ENCODE results near the gene GABRG3.

The GABRG3 gene

DNA sequence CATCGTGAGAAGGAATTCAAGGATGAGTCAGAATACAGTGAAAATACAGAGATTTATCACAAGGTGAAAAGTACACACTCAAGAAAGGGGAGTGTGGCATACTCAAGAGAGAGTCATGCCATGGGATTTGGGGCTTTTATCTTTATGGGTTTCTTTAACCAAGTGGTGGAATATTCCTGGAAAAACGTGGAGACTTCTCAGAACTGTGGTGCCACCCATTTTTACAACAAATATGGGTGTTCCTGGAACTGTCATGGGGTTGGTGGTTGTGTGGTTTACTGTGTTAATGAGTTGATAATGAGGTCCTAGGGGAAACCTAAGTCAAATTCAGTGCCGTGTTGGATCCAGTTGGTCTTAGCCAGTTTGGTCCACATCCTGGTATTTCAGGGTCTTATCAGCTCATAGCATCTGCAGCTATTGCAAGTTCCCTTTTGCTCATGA lies 497.2 kb downstream of the GABRG3 start:
- DNase-seq (ENCODE audit: low read depth) = no peak

DNA sequence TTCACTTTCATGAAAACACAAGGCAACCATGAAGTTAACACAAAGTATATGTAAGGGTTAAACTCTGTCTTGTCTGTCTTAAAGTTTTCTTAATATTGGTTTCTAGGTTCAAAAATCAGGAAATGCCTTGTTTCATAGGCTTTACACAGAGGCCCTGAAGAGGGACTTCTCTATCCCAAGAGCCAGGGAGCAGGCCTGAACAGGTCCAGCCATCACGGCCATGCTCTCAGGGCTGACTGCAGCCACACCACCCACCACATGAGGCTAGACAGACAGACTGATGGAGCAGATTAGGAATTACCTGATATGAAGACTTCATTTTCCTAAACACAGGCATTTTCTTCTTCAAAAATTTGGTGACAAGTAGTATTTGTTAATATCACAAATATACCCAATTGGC lies 502.9 kb downstream of the GABRG3 start:
- no peak for DNase-seq (ENCODE audit: low read depth)

DNA sequence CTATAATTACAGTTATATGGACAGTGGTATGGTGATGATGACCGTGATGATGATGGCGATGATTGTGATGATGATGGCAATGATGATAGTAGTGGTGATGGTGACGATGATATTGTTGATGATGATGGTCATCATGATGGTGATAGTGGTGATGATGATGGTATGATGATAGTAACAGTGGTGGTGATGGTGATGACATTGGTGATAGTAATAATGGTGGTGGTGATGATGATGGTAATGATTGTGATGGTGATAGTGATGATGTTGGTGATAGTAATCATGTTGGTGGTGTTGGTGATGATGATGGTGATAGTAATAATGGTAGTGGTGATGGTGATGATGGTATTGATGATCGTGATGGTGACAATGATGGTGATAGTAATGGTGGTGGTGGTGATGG lies 504.4 kb downstream of the GABRG3 start:
- DNase-seq (ENCODE audit: low read depth) = no peak

DNA sequence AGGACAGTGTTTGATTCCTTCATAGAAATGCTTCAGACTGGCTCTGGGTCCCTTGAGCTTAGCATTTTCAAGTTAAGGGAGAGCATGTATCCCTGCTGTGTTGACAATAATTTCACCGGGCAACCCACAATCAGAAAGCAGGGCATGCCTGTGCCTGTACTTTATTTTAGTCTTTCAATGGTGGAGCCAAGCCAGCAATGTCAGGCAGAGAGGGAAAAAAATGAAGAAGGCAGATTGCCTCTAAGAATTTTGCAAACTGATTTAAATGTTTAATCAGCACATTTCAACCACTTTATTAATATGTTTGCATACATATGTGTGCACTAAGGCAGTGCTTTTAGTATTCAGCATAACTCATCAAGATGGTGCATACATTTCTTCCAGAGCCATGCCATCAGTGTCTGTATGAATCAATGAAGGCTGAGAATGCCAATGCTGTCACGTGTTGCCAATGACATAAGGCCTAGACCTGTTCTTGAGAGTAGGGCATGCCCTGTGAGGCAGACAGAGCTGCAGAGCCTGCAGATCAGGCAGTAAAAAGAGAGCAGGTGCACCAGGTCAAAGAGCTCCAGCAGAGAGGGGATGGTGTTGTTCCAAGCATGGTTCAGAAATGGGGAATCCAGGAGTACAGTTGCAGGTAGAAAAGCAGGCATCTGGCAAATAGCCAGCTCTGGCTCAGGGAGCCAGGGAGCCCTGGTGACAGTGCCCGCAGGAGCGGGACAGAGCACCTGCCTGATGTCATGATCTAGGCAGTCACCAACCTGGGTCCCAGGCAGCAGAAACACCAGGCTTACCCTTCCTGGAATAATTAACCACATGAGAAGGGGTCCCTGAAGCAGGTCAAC lies 508.5 kb downstream of the GABRG3 start:
- no peak for DNase-seq (ENCODE audit: low read depth)

DNA sequence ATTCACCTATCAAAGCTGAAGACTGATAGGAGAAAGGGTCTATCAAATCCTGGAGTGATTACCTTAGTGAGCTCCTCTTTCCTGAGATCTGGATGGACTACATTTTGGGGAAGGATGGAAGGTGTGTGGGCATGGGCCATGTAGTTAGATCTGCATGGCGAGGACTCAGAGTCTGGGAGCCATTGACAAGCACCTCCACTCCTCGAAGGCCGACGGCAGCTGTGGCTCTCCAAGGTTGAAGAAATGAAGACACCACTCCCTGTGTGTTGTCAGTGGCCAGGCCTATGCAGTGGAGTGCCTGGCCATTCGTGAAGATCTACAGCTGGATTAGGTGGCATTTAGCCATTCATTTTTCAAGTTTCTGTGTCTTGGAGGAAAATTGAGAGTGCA lies 509.2 kb downstream of the GABRG3 start:
- DNase-seq (ENCODE audit: low read depth) = no peak

DNA sequence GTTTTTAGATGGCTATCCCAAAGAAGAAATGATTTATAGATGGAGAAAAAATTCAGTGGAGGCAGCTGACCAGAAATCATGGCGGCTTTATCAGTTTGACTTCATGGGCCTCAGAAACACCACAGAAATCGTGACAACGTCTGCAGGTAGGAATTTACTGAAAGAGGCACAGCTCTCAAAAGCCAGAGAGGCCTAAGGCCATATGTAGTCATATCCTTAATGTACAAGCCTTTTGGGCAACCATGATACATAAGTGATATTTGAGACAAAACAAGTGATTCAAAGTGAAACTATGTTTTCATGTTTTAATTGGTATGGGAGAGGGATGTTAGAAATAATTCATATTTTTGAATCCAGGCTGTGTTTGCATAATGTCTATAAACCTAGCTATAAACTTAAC lies 509.7 kb downstream of the GABRG3 start:
- DNase-seq (ENCODE audit: low read depth) = no peak

DNA sequence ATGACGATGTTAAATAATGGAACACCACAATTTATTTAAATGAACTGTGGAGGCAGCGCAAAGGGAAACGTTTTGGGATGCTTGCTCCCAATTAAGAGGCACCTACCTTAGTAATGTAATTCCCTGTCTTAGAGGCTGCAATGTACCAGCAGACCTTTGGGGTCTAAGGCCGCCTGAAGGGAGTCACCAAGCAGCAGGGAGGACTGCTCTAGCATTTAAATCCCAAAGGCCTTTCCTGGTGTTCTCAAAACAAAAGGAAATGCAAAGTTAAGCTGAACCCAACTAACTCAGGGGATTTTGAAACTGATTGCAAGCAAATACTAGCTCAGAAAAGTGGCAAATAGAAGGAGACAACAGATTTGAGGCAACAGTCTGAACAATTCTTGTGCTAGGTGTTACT lies 510.8 kb downstream of the GABRG3 start:
- no peak for DNase-seq (ENCODE audit: low read depth)

DNA sequence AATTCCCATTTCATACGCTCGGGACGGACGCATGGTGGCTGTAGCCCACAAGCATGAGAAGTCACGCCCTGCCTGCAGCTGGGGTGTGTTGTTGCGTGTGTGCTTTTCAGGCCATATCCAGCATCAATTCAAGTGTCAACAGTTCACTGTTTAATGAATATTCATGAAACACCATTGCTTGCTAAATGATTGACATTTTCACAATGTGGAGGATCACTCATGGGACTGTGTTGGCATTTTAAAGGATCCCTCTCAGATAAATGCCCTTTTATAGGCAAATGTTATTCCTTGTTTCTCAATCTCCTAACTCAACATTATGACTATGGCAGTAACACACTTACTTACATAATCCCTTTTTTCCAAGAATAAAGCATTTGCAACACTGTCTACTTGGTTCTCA lies 511.3 kb downstream of the GABRG3 start:
- DNase-seq (ENCODE audit: low read depth) = no peak

DNA sequence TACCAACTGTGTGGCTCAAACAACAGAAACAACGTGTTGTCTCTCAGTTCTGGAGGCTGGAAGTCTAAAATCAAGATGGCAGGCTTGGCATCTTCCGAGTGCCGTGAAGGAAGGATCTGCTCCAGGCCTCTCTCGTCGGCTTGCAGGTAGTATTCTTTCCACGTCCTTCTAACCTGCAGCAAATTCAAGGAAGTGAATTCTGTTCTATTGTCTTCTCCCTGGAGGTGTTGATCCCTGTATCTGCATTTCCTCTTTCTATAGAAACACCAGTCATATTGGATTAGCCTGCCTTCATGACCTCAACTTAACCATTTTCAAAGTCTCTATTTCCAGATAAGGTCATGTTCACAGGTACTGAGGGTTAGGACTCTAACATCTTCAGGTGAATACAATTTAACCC lies 512.1 kb downstream of the GABRG3 start:
- no peak for DNase-seq (ENCODE audit: low read depth)

DNA sequence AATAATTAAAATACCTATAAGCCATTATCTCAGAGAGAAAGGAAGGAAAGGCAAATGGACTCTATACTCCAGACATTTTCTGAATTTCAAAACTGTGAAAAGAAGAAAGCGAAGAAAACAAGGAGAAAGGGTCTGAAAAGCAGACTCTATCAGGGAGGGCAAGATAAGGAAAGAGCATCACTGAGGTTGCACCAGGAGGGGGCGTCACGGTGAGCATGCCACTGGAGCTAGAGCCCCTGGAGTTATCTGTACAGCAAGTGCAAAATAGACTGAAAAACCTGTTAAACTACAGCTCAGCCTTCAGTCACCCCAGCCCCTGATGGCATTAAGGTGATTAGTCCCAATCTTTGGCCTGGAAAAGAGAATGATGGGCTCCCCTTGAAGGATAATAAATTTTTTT lies 514.3 kb downstream of the GABRG3 start:
- no peak for DNase-seq (ENCODE audit: low read depth)

DNA sequence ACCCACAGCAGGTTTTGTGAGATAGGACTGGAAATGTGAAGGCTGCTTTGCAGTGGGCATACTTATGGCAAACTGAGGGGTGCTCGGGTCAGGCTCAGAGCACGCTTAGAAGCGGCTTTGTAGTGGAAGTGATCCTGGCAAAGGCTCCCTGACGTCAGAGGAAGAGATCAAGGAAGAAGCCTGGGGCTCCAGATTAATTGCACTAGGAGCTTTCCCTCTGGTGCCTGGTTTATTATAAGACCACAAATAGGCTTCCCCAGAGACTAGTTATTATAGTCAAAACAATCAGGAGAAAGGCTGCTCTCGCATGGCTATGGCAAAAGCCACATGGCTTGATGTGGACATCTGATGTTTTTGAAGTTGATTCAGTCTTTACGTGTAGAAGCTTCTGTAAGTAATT lies 515.1 kb downstream of the GABRG3 start:
- DNase-seq (ENCODE audit: low read depth) = no peak

DNA sequence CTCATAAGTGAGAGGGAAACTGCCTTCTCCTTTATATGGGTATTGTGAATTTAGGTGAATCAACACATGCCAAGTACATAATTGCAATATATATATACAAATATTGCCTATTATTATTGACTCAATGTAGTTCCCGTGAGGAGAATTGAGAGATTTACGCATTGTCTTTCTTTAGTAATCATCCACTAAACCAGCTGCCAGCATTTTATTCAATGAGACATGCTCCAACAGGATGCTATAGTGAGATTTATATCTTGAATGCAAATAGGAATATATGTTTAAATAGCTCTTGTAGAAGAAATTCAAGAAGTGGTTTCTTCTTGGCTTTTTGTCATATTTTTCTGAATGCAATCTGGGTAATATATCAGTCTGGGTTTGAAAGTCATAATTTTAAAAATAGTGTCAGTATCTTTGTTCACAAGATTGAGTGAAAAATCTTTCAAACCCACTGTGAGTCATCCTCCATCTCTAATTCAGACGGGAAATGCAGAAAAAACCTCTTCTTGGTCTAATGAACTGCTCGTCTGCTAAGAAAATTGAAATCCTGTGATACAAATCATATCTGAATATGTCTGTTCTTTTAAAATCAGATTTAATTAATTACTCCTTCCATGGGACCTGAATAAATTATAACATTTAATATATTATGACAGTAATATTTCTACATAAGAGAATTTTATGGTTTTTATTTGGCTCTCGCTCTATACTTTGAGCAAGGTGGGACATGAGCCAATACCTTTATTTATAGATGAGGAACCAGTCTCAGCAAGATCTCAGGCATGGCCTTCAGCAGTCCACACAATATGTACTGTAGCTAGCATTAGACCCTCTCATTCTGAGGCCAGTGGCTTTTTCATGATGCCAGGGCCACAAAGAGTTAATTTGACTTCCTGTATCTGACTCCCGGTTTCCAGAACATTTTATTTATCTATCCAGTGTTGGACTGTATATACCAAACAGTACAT lies 516.0 kb downstream of the GABRG3 start:
- no peak for DNase-seq (ENCODE audit: low read depth)

DNA sequence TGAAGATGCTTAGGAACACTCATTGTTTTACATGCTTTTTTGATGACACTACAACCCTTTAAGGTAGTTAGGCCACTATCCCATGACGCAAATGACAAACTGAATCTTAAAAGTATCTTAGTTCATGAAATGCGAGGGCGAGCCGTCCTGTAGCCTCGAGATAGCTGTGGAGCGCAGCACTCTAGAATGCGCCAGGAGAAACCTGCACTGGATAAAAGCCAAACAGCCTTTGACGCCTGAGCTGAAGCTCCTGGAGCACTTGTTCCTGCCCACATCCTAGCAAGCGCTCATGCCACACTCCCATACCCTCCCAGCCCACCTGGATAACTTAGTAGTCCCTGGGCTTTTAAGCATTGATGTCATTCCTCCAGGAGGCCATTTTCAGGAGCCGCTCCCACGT lies 516.9 kb downstream of the GABRG3 start:
- DNase-seq (ENCODE audit: low read depth) = no peak

DNA sequence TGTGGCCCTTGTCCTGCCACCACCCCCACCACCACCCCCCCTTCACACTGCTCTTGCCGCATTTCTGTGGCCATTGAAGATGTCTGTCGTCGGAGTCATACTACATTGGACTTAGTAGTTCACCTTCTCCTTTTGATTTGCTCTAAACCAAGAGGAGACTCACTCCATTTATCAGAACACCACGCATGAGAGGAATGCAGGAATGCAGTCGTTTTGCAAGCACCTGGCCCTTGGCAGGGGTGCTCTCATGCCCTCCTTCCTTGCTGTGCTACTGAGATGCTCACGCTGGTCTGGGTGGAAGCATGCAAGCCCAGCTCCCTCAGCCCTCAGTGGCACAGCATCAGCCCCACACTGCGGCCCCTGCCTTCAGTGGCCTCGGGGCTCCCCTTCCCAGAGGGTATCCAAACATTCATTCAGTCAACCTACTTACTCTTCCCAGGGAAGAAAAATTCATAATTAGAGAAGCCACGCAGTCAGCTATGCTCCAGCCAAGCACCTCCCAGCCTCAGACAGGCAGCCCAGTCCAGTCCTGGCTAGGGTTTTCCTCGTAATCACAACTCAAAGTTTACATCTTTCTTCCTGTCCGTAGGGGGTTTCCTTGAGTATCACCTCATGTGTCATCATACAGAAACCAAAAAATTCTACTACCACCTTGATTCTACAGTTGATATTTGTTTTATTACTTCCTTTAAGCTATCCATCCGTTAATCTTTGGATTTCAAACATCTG lies 520.0 kb downstream of the GABRG3 start:
- DNase-seq (ENCODE audit: low read depth) = no peak

DNA sequence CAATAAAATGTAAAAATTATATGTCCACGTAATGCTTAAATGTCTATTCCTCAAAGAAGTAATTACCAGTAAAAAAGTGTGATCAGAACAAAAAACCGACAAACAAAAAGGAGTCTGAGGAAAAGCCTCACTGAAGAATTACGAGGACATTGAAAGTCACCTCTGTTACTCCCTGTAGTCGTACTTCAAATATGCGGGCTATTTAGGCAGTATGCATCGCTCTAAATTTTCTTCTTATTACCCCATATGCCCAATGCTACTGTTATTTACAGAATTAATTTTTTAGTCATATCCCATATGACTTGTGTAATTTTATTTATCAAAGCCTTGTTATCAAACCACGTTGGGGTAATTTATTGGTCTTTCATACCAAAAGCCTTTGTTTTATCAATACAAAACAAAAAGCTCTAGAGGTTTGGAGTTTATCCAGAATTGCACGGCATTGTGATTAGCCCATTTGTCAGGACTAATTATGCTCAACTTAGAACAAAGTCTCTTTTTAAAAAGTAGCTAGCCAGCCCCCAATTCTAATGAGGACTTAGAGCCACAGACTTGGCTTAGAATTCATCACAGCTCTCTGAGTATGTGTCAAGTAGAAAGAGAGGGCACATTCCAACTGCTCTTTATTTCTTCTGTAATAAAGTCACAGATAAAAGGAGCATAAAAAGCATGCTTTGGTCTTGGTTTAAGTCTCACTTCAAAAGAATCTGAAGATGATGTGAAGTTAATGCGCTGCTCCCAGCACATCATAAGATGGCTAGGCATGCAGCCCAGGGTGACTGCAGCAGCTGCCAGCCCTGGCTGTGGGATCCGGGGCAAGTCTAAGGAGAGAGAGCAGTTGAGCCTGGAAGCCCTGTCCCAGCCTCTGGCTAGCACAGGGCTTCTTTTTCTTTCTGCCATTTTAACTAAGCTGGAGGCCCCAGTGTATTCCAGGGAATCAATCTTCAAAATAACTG lies 521.0 kb downstream of the GABRG3 start:
- no peak for DNase-seq (ENCODE audit: low read depth)

DNA sequence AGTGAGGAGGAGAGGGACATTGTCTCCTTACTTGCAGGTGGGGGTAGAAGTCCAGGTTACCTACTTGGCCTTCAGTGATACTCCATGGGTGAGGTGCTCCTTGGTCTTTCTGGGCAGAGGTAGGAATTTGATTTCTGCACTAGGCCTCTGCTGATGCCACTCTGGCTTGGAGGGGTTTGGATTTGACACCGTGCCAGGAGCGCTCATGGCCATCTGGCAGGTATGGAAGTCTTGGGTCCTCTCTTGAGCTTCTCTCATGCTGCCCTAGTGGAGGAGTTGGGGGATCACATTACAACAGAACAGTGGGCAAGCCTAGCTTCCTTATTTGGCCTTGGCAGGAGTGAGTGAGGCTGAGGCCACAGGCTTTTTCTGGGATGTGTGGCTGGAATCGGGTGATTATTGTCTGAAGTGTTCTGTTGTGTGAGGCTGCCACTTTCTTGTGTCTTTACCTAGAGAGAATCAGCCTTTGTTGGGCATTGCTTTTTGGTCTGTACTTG lies 525.0 kb downstream of the GABRG3 start:
- DNase-seq (ENCODE audit: low read depth) = no peak

DNA sequence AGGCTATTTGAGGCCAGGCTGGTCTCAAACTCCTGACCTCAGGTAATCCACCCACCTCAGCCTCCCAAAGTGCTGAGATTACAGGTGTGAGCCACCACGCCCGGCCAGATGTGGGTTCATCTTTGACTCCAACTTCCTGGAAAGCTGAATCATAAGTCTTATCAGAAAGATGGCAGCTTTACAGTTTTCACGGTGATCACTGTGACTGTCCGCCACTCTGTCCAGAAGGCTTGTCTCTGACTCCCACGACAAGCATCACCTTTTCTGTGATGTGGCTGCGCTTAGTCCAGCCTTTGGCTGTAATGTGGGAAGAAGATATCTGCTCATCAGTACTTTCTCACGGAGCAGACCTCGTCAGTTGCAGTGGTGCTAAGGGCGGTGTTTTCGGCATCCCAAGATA lies 527.7 kb downstream of the GABRG3 start:
- DNase-seq (ENCODE audit: low read depth) = no peak

DNA sequence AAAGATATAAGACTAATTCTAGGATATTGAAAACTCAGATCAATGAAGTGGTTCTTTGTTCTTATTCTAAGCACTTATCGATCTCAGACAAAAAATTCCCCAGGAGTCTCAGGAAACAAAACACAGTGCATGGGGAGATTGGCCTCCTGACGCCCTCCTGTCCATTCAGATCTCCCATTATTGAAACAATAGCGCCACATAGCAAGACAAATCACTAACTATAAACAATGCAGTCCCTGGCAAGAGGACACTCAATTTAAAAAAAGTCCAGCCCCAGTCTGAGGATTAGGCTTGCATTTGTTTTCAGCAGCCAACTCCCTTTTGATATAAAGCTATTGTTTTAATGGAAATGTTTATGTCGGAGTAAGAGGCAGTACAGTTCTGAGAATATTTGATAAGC lies 528.2 kb downstream of the GABRG3 start:
- DNase-seq (ENCODE audit: low read depth) = no peak

DNA sequence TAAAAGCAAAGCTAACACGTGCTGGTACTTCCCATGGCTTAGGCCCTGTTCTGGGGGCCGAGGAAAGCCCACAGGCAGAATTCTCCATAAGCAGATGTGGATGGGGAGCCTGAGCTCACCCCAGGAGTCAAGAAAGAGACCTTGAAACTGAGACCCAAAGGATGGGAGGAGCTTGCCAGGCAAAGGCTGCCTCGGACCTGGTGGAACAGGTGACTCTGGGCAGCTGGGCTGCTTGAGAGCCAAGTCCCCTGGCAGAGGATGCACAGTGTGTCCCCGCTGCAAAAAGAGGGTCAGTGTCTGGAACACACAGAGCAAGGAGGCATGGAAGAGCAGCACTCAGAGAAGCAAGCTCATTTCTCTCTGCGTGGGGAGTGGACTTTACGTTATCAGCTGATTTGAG lies 528.7 kb downstream of the GABRG3 start:
- DNase-seq (ENCODE audit: low read depth) = no peak

DNA sequence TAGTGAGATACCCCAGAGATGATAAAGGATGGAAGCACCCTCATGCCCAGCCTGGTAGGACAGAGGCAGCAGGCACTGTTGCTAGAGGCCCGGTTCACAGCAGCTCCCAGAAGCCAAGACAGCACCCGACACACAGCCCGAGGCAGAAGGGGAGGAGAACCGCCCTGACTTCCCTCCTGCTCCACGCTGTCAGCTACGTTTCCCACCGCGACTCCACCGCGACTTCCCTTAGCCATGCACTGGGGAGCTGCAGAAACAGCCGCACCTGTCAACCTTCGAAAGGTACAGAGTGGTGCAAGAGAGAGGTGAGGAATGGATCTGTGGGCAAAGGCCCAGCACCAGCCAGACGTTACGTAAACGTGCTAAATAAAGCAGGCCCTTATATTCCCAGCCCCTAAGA lies 529.2 kb downstream of the GABRG3 start:
- no peak for DNase-seq (ENCODE audit: low read depth)

DNA sequence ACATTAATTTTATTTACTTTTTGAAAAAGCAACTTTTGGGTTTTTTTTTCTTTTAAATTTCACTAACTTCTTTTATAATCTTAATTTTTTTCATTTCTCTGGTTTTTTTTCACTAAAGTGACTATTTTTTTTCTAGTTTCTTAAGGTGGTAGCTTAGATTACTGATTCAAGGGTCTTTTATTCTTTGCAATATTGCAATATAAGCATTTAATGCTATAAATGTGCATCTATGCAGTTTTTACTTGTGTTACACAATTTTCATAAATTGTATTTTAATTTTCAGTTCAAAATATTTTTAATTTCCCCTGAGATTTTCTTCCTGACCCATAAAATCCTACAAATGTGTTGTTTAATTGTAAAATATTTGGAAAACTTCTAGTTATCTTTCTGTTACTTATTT lies 535.8 kb downstream of the GABRG3 start:
- DNase-seq (ENCODE audit: low read depth) = no peak

Data from T-helper 22 cell (primary cell).